Stimulated activated CD4-positive, alpha-beta T cell treated with anti-CD3 and anti-CD28 coated beads, Interleukin-12 subunit alpha, Interleukin-12 subunit beta, amount 100 ng/mL, for 4 hours (primary cell): ENCODE measurements around the gene OR5V1.
"Not testable (repeated sequence)": the region's sequence is repeated elsewhere in the genome, so short reads cannot be mapped to it uniquely, and the experiment has no call there.

Experiments
- DNase-seq: peaks from one replicate; pipeline ENCODE4 v3.0.0-alpha.2; 2020

The OR5V1 gene

DNA sequence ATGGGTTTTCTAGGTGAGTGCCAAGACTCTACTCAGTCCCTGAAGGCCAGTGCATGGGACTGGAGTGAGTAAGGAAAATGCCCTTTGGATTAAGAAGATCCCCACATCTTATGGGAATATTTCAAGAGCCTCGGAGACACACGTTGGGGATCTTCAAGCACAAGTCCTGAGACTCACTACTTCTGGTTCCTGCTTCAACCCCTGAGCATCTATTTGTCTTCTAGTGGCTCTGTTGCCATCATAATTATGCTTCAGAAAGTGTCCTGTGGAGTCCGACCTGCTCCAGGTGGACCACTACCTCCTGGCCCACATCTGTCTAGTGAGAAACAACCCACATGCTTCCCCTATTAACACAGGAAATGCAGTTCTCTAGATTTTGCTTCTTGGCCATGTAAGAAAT lies at the start of gene OR5V1:
Gene OR5V1, minus strand, starts transcription at position 101 of the 400 bp plus-strand sequence. CDS start 12,670 bp downstream, outside the sequence.
- no peak for DNase-seq

DNA sequence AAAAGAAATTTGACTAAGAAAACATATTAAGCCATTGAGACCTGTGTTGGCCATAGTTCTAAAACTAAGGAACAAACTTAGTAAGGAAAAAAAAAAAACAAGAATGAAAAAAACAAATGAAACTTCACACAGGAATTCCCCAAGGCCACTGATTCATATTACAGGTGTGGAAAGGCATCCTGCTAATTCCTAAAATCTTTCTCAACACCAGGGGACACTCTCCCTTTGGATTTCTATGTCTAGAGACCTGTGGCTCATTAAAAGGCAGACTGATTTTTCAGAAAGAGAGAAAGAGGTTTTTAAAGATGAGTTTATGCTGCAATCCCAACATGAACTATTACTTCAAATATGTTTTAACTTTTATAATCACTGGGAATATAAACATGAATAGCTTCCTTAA lies 45.9 kb upstream of the OR5V1 start, which contains the start of gene OR12D1:
Gene OR12D1, plus strand, starts transcription at position 341 of the 400 bp plus-strand sequence.
- DNase-seq, result no peak

DNA sequence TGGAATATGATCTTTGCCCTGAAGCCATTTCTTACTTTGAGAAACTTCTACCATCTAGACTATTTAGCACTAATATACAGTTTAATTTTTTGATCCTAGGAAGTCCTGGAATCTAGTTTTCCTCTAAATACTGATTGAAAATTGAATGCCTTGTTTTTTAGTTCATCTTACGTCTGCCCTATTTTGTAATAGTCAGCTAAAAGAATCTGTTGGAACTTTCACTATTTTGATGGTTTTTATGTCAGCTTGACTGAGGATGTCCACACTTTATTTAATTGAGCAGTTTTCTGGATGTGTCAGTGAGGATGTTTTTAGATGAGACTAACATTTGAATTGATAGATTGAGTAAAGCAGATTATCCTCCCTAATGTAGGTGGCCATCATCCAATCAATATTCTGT lies 35.1 kb upstream of the OR5V1 start:
- DNase-seq, result no peak

DNA sequence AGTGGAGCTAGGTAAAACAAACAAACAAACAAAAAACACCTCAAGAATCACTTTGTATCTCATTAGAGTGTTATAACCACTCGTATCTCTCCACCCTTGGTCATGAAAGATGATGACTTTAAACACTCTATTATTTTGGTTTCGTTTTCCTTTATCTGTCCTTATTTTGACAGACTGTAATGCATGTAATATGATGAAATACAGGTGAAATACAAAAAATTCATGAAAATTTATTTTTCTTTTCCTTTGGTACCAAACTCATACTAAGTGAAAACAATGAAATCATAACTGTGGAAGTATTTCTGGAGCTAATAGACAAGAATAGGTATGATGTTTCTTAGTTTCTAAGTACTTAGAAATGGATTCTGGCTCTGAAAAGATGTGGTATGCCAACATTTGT lies 30.9 kb upstream of the OR5V1 start:
- no peak for DNase-seq

DNA sequence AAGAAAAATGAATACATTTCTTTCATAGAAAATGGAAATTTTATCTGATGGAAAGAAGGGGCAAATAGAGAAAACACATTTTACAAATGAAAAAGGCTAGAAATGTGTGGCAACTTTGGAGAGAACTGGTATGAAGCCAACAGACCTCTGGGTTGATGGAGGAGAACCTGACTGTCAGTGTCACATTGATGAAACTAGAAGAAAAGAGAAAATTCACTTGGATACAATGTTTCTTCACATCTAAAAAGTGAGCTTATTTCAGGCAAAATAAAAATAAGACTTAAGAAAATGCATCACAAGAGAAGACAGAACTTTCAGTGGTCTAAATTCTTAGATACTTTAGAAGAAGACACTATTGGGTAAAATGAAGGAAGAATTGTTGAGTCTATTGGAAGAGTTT lies 26.7 kb upstream of the OR5V1 start, which contains the start of gene OR12D2:
Gene OR12D2, plus strand, starts transcription at position 301 of the 400 bp plus-strand sequence. CDS start 1,069 bp downstream, outside the sequence.
- DNase-seq, result no peak

DNA sequence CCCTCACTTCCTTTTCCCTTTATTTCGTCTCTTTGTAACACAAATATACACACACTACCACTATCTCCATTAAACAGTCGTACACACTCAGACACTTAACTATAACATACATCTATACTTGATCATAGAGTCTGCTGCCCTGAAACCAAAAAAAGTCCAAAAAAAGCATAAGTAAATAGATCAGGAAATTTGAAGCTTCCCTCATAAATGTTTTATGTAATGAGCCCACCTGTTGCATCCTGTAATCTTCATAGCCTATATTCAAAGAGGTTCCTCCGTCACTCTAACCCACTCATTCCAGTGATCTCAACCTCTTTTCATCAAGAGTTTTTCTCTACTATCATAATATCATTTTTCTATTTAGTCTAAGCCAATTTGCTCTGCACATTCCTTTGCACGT lies 19.9 kb upstream of the OR5V1 start:
- no peak for DNase-seq

DNA sequence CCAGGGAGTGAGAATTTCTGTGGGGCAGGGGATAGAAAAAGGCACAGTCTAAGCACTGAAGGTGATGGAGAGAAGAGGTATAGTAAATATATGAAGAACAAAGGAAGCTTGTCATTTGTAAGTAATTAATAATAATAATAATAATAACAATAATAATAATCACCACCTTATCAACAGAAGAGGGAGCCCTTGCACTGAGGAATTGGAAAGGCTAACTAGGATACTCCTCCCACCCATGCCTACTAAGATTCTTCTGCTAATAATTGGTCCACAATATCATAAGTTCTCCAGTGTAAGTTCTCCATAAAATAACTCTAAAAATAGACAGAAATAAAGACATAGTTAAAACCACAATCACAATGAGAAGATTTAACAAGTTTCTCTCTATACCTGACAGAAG lies 7.3 kb upstream of the OR5V1 start:
- DNase-seq, result no peak

DNA sequence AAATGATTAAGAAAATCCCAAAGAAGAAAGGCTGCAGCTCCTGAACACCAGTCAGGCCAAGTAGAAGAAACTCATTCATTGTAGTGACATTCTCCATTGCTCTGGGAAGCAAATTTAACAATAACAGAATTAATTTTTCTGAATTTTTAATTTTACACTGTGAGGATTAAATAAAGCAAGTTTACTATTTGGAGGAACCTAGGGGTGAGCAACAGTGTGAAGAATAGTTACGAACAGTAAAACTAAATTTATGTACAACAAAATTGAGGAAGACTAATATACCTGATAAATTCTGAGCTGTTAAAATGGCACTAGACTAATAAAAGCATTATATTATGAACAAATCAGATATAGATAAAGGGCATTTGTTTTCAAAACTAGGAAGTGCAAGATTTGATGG lies 6.5 kb upstream of the OR5V1 start, which contains the start of gene OR12D3:
Gene OR12D3, minus strand, starts transcription at position 101 of the 400 bp plus-strand sequence. Its CDS starts 4 bp downstream, at position 97.
- DNase-seq, result no peak

DNA sequence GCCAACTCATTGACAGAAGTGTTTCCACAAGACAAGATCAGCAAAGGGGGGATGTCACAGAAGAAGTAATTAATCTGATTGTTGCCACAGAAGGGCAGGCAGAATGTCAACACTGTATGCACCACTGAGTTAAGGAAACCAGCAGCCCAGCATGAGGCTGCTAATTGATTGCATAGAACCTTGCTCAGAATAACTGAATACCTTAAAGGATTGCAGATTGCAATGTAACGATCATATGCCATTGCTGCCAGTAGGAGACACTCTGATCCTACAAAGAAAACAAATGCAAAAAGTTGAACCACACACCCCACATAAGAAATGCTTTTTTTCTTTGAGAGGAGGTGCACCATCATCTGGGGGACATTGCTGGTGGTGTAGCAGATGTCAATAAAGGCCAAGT lies 13.1 kb downstream of the OR5V1 start:
- DNase-seq, result no peak

DNA sequence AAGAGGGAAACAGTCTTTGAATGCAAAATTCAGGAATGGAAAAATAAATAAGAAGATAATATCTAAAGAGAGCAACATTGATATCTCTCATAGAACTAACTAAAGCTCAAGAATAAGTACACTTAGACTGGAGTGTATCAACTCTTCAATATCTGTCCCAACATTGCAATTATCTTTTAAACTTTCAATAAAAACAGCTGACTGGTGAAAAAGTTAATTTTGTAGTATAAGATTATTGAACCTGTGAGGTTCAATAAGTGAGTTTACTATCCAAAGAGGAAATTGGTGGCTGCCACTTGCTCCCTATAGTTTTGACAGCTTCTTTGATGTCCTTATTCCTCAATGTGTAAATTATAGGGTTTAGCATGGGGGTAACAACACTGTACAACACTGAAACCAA lies 13.7 kb downstream of the OR5V1 start:
- DNase-seq, result no peak

DNA sequence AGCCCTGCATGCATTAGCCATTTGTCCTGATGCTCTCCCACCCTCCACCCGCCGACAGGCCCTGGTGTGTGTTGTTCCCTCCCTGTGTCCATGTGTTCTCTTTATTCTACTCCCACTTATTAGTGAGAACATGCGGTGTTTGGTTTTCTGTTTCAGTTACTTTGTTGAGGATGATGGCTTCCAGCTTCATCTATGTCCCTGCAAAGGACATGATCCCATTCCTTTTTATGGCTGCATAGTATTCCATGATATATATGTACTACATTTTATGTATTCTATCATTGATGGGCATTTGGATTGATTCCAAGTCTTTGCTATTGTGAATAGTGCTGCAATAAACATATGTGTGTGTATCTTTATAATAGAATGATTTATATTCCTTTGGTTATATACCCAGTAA lies 19.3 kb downstream of the OR5V1 start:
- not testable (repeated sequence) for DNase-seq

DNA sequence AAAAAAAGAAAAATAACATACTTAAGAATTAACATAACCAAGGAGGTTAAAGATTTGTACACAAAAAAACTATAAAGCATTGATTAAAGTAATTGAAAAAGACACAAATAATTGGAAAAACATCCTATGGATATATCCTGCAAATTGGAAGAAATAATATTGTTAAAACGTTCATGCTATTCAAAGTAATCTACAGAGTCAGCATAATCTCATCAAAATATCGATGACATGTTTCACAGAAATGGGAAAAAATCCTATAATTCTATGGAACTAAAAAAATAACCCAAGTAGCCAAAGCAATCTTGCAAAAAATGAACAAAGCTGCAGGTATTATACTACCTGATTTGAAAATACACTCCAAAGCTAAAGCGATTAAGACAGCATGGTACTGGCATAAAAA lies 23.3 kb downstream of the OR5V1 start:
- no peak for DNase-seq

DNA sequence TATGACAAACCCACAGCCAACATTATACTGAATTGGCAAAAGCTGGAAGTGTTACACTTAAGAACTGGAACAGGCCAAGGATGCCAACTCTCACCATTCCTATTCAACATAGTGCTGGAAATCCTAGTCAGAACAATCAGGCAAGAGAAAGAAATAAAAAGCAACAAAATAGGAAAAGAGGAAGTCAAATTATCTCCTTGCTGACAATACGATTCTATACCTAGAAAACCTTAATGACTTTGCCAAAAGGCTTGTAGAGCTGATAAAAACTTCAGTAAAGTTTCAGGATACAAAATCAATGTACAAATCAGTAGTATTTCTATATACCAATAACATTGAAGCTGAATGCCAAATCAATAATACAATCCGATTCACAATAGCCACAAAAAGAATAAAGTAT lies 32.4 kb downstream of the OR5V1 start:
- DNase-seq, result no peak

DNA sequence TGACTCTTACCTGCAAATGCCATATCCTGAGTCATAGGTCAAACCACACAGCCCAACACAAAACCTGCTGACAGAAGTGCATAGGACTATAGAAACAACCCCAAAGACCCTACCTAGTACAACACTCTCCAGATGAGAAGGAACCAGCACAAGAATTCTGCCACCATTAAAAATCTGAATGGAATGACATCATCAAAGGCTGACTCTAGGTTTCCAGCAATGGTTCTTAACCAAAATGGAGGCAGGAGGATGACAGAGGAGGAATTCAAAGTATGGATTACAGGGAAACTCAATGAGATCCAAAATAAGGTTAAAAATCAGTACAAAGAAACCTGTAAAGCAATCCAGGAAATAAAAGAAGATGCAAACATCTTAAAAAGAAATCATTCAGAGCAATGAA lies 36.0 kb downstream of the OR5V1 start:
- DNase-seq, result no peak

DNA sequence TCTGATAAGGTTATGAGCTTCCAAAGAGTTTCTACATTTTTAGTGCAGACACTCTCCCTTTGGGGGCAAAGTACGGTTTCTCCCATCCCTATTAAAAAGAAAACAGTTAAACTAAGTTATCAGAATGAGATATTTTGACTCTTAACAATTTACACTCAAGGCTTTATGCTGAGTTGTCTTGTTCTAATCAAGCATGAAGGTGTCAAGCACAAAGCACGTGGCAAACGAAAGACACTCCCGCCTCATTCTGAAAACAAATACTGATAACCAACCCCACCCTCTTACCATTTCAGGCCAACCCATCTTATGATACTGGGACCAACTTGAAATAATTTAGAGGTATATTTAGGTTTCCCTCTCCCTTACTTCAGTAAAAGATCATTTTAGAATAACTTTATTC lies 42.9 kb downstream of the OR5V1 start:
- no peak for DNase-seq

DNA sequence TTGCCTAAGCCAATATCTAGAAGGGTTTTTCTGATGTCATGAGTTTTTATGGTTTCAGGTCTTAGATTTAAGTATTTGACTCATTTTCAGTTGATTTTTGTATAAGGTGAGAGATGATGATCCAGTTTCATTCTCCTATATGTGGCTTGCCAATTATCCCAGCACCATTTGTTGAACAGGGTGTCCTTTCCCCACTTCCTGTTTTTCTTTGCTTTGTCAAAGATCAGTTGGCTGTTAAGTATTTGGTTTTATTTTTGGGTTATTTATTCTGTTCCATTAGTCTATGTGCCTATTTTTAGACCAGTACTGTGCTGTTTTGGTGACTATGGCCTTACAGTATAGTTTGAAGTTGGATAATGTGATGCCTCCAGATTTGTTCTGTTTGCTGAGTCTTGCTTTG lies 45.3 kb downstream of the OR5V1 start:
- DNase-seq, result not testable (repeated sequence)

DNA sequence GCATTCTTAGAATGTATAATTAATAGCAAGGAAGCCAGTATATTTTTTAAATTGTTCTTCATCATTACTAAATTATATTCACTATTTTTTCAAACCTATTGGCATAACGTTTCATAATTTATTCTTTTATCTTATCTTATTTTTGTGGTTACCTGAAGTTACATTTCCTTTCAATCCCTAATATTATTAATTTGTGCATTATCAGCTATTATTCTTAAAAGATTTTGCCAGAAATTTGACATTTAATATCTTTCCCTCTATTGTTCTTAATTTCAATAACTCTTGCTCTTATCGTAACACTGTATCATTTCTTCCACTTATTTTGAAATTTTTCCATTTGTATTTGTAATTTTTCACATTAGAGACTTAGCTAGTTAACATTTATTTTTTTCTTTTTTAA lies 48.7 kb downstream of the OR5V1 start:
- no peak for DNase-seq
